Measurements from ENCODE around the gene KRIT1.
A peak's percentile ranks its signal among the peaks of the same experiment; 100 is the strongest.
"Not testable (repeated sequence)": the region's sequence is repeated elsewhere in the genome, so short reads cannot be mapped to it uniquely, and the experiment has no call there.

KRIT1 gene

GRCh38 chr7:92250603-92251002 is 4.9 kb upstream of the KRIT1 start:
- no peak for DNase-seq (ENCODE audit: low read depth in 2 of 3, low spot score in 2 of 3)

- DNase-seq (ENCODE audit: low read depth in 2 of 3, low spot score in 2 of 3) = peak in 2 of 3 experiments; percentile 6 to 15
Measured at GRCh38 chr7:92246360-92247101, 817 bp upstream of the KRIT1 start.

GRCh38 chr7:92244808-92245486 is 767 bp downstream of the KRIT1 start:
- DNase-seq (ENCODE audit: low read depth in 2 of 3, low spot score in 2 of 3) = no peak

- DNase-seq (ENCODE audit: low read depth in 2 of 3, low spot score in 2 of 3) = no peak
Measured at GRCh38 chr7:92242972-92243371, 2.7 kb downstream of the KRIT1 start.

- no peak for DNase-seq (ENCODE audit: low read depth in 2 of 3, low spot score in 2 of 3)
Measured at GRCh38 chr7:92230547-92230946, 15.2 kb downstream of the KRIT1 start.

GRCh38 chr7:92228742-92229141 is 17.0 kb downstream of the KRIT1 start:
- DNase-seq (ENCODE audit: low read depth in 2 of 3, low spot score in 2 of 3) = no peak

GRCh38 chr7:92228100-92228499 is 17.6 kb downstream of the KRIT1 start:
- DNase-seq (ENCODE audit: low read depth in 2 of 3, low spot score in 2 of 3) = no peak

GRCh38 chr7:92226981-92227380 is 18.7 kb downstream of the KRIT1 start:
- DNase-seq (ENCODE audit: low read depth in 2 of 3, low spot score in 2 of 3) = no peak

GRCh38 chr7:92221766-92222165 is 23.9 kb downstream of the KRIT1 start:
- DNase-seq (ENCODE audit: low read depth in 2 of 3, low spot score in 2 of 3) = no peak

- DNase-seq (ENCODE audit: low read depth in 2 of 3, low spot score in 2 of 3) = no peak
Measured at GRCh38 chr7:92206672-92207071, 39.0 kb downstream of the KRIT1 start.

GRCh38 chr7:92205987-92206386 is 39.7 kb downstream of the KRIT1 start:
- DNase-seq (ENCODE audit: low read depth in 2 of 3, low spot score in 2 of 3) = no peak

GRCh38 chr7:92200791-92201190 is 44.9 kb downstream of the KRIT1 start:
- DNase-seq (ENCODE audit: low read depth in 2 of 3, low spot score in 2 of 3) = no peak

GRCh38 chr7:92192326-92192725 is 53.4 kb downstream of the KRIT1 start:
- no peak for DNase-seq (ENCODE audit: low read depth in 2 of 3, low spot score in 2 of 3)

- not testable (repeated sequence) for DNase-seq (ENCODE audit: low read depth in 2 of 3, low spot score in 2 of 3)
Measured at GRCh38 chr7:92189246-92189645, 56.5 kb downstream of the KRIT1 start.

- DNase-seq (ENCODE audit: low read depth in 2 of 3, low spot score in 2 of 3) = not testable (repeated sequence)
Measured at GRCh38 chr7:92184294-92184693, 61.4 kb downstream of the KRIT1 start.

GRCh38 chr7:92178928-92179924 is 66.5 kb downstream of the KRIT1 start, which contains the start of gene LRRD1:
Gene LRRD1, minus strand, starts transcription at chr7:92179142. Its CDS starts 13,940 bp downstream, at chr7:92165202.
- peak; percentile 82 to 95 (median 87) for DNase-seq (ENCODE audit: low read depth in 2 of 3, low spot score in 2 of 3)

- DNase-seq (ENCODE audit: low read depth in 2 of 3, low spot score in 2 of 3) = no peak
Measured at GRCh38 chr7:92177362-92177761, 68.4 kb downstream of the KRIT1 start.

GRCh38 chr7:92169529-92169928 is 76.2 kb downstream of the KRIT1 start:
- not testable (repeated sequence) for DNase-seq (ENCODE audit: low read depth in 2 of 3, low spot score in 2 of 3)

- DNase-seq (ENCODE audit: low read depth in 2 of 3, low spot score in 2 of 3) = no peak
Measured at GRCh38 chr7:92161271-92161670, 84.4 kb downstream of the KRIT1 start.

- DNase-seq (ENCODE audit: low read depth in 2 of 3, low spot score in 2 of 3) = no peak
Measured at GRCh38 chr7:92158660-92159575, 86.8 kb downstream of the KRIT1 start.
